Uterus (tissue), 2 donors: Measurements from ENCODE around the gene GPR146.

Experiments used
- POLR2A ChIP-seq, 2 donors: fragments of 450-650 bp; IDR thresholded peaks; one replicate each; pipeline ENCODE4 v1.6.1; 2016; ENCODE audit warnings: antibody characterized with exemption in 2 of 2, mild to moderate bottlenecking in 1 of 2, moderate library complexity in 1 of 2
- TF ChIP-seq, protein P1 (sequence below), 4 experiments: fragments of 200-600 bp in 2 of 4; fragments of 450-650 bp in 2 of 4; sonication (generic) in 2 of 4; IDR thresholded peaks; one replicate each; pipeline ENCODE4 v1.5.1; 2016 to 2019; ENCODE audit warnings: antibody characterized with exemption in 4 of 4, mild to moderate bottlenecking in 2 of 4, moderate library complexity in 1 of 4

DNA sequence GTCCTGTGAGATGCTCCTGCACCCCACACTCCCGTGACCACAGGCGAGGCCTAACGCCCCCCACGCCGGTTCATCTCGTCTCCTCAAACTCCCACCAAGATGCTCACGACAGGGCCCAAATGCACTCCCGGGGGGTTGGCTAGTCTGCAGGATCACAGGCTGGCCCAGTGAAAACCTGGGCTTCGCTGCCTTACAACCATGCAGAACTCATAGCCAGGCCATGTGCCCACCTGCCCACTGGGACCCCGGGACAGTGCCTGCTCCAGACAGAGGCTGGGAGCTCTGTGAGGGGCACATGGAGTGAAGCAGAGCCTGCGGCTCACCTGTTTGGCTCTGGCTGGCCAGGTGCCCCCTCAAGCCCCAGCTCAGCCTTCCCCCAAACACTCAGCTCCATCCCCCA, 34.2 kb downstream of the GPR146 start:
- TF ChIP-seq, protein P1, sequence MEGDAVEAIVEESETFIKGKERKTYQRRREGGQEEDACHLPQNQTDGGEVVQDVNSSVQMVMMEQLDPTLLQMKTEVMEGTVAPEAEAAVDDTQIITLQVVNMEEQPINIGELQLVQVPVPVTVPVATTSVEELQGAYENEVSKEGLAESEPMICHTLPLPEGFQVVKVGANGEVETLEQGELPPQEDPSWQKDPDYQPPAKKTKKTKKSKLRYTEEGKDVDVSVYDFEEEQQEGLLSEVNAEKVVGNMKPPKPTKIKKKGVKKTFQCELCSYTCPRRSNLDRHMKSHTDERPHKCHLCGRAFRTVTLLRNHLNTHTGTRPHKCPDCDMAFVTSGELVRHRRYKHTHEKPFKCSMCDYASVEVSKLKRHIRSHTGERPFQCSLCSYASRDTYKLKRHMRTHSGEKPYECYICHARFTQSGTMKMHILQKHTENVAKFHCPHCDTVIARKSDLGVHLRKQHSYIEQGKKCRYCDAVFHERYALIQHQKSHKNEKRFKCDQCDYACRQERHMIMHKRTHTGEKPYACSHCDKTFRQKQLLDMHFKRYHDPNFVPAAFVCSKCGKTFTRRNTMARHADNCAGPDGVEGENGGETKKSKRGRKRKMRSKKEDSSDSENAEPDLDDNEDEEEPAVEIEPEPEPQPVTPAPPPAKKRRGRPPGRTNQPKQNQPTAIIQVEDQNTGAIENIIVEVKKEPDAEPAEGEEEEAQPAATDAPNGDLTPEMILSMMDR (IDR thresholded peaks at IDR 0.05), result no peak
- TF ChIP-seq POLR2A (IDR thresholded peaks at IDR 0.05), result no peak
